CD4-positive, alpha-beta T cell treated with Interleukin-2 at 100 ng/mL for 4 hours (primary cell): Measurements from ENCODE around the gene CMSS1.
"Not testable (repeated sequence)": the region's sequence is repeated elsewhere in the genome, so short reads cannot be mapped to it uniquely, and the experiment has no call there.

Experiments used
- DNase-seq: peaks from one replicate; pipeline ENCODE4 v3.0.0-alpha.2; 2020; ENCODE audit warnings: low spot score

The CMSS1 gene

DNA sequence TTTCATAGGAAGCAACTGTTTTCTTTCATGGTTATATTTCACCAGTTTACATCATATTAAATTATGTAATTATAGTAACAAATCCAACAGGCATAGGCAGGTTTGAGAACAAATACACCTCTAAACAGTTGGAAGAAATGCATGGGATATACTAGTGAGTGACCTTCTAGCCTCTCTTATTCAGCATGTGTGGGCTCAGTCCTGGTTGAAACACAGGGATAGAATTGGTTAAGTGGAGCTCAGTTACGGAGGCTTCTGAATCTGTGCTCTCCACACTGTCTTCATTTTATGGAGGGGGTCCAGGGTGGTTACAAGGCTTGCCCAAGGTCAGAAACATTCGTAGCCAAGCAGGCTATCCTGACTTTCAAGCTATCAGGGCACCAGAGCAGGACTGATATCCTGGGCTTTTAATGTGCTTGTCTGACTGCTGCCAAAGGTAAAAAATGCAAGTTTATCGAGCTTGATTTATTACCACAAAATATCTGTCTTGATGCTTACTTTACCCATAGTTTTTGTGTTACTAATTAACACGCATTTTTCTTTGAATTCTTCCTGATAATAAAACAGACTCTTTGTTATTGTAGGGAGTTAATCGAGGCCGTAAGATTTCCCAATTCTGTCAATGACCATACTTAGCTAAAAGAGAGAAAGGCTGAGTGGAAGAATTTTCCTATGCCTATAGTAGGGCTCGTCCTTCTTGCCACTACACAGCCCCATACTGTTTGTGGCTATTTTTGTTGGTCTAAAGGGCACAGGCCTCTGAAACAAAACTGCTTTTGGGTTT is 207.1 kb downstream of the CMSS1 start:
- DNase-seq = no peak

- no peak for DNase-seq
Observed at GRCh38 chr3:100027321-100027720, 209.7 kb downstream of the CMSS1 start.

- DNase-seq = no peak
Observed at GRCh38 chr3:100029052-100029451, 211.4 kb downstream of the CMSS1 start.

DNA sequence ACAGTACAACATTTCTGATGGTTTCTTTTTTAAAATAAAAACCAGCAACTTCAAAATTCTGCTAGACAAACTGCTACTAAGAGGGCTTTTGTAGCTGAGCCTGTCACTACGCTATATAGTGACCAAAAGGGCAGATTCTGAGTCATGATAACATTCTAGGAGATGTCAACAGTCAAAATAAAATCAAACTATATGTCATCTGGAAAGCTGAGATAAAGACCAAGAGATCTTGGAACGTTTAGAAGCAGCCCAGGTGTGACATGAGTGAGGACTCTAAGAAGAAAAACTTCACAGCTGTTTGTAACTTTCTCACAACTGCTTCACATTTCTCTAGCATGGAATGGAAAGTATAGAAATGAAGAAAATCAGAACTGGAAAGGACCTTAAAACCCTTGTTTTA is 212.0 kb downstream of the CMSS1 start:
- no peak for DNase-seq

GRCh38 chr3:100030346-100030745 is 212.7 kb downstream of the CMSS1 start:
- no peak for DNase-seq

DNA sequence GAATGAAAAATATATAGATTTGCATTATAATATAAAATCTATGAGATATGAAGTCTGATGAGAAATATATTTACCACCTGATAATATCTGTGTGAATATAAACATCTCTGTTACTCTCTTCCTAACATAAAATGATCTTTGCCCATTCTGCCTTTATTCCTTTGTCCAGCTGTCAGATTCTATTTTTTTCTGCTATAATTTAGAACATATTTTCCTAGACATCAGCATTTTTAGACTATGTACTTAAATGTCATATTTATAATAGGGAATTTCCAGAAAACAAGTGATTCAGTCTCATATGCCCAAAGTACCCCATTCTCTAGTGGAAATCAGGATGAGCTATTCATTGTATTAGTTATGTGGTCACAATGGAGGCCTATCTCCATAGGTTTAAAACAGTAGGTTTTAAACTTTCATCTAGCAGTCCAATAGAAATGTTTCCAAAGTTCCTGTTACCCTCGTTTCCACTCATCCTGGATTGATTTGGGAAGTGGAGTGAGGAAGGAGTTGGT is 213.3 kb downstream of the CMSS1 start:
- no peak for DNase-seq

DNA sequence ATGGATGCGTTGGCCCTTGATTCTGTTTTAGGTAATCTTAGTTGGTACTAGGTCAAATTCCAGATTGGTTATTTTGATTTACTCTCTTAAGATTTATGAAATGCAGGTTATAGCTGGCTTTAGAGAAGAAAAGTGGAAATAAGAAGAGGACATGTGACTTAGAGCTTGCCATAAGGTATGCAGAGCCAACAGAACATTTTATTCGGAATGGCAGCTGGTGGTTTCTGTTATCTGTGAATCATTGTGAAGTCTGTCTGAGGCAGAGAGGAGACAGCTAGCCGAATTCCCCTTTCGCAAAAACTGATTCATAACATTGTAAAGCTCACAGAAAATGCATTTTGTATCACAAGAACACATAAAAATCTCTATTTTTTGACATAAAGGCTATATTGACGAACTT is 214.6 kb downstream of the CMSS1 start:
- DNase-seq = no peak

GRCh38 chr3:100033184-100033583 is 215.5 kb downstream of the CMSS1 start:
- no peak for DNase-seq

DNA sequence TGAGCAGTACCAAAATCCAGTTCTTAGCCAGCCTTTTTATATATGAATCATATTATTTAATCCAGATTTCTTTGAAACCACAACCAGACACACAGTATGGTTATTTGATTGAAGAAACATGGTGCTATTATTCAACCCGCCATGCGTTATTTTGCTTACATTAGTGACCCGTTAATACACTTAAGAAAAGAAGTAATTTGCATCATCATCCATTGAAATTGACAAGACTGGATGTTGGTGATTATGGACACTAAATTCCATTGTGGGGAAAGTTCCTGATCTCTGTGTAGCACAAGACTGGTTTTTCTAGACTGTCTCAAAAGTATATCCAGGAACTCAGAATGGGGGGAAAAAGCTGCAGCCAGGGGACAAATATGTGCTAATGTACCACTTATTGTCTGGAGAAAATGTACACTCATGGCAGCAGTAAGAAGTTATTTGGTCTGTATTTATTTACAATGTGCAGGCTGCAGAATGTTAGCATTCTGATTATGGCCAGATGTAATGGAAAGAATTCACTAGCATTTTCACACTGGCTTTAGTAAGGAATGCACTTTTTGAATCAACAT is 216.3 kb downstream of the CMSS1 start:
- DNase-seq = no peak

GRCh38 chr3:100039075-100039474 is 221.4 kb downstream of the CMSS1 start:
- DNase-seq = no peak

DNA sequence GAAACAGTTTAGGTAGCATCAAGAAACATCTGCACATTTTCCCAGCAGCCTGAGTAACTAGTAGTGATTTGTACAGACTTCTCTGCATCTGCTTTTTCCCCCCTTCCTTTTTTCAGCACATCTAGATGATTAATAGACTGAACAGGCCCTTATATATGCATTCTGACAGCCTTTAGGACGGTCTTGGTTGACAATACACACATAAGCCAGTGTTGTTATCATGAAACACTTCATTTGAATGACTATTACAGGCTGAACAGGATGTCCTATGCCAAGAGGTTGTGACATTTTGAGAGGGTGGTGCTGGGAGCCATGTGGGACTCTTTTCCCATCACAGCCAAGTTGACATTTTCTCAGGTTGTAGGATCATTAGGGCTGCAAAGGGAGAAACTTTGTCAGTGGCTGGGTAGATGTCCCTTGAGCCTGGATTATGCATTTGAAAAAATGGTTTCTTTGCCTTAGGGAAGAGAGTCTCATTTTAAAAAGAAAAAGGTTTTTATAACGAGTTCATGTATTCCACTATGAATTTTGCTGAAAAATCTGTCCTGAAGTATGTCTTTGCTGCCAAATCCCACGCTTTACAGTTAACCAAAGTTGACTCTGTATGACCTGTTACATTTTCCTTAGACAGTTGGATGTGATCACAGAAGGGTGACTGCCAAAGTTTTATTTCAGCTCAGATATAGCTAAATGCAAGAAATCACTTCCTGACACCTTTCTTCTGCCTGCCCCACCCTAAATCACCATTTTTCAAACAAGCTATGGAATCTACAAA is 223.0 kb downstream of the CMSS1 start:
- DNase-seq = no peak

DNA sequence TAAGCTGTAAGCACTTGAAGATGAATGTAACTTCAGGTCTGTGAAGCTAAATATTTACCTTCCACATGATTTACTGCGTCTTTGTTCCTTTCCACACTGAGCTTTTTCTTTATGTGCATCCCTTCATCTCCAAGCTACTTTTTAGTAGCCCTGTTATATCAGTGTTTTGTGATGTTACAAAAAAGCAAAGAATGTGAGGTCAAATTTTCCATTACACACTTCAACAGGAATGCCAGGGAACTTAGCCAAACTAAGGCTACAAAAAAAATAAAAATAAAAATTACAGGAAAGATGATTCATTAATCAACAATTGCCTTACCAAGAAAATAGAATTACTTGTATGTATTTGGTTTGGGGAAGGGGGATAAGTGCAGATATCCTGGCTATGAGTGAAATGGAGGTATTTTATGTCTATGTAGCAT is 223.7 kb downstream of the CMSS1 start:
- no peak for DNase-seq

- no peak for DNase-seq
Observed at GRCh38 chr3:100042166-100042981, 224.7 kb downstream of the CMSS1 start.

- DNase-seq = no peak
Observed at GRCh38 chr3:100043271-100043670, 225.6 kb downstream of the CMSS1 start.

DNA sequence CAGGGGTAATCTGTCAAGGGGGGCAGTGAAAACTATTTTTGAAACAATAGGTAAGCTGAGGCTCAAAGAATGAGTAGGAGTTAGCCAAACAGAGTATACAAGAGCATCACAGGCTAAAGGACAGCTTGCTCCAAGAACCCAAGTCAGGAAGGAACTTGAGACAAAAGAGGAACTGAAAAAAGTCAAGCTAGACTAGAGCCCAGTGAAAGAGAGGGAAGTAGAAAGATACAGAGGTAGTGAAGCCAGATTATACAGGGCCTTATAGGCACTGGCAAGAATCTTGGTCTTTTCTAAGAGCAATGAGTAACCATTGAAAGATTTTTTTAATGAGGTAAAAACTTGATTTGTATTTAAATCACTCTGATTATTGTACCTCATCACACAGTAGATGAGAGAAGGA is 226.7 kb downstream of the CMSS1 start:
- DNase-seq = peak; percentile 5

DNA sequence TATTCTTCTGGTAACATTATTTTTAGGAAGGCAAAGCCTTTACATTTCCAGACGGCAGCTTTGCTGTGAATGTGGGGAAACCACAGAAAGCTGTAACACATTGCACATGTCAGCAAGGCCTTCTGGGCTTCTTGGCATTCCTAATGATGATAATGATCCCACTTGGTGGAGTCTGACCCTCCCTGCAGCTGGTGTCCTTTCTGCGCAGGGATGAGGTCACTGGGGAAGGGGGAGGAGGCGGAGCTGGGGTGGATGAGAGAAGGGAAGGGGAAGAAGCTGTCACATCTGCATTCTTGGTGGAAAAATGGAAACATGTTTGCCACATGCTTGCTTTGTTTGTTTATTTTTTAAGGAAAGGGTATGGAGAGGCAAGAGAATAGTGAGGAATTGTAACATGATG is 228.0 kb downstream of the CMSS1 start:
- DNase-seq = no peak

GRCh38 chr3:100046986-100047385 is 229.3 kb downstream of the CMSS1 start:
- DNase-seq = no peak

- DNase-seq = no peak
Observed at GRCh38 chr3:100047455-100048141, 229.9 kb downstream of the CMSS1 start.

DNA sequence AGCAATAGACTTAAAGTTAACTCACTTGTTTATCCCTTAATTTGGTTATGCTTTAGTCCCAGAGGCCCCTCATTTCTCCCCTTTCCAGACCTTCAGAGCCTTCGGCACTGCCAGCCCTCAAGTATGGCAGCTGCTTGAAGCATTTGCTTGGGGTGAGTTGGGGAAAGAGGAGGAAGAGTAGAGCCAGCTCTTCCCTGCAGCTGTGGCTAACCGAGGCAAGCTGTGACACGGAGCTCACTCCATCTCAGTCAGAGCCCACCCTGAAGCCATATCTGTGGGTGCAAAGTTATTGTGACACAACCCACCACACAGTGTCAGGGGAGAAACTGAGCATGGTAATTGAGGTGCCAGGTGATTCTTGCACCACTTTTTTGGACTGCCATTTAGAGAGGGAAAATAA is 230.6 kb downstream of the CMSS1 start:
- no peak for DNase-seq

GRCh38 chr3:100051513-100051912 is 233.9 kb downstream of the CMSS1 start:
- not testable (repeated sequence) for DNase-seq

GRCh38 chr3:100053951-100054620 is 236.4 kb downstream of the CMSS1 start:
- no peak for DNase-seq
